ENCODE data around the gene STK35.

DNA sequence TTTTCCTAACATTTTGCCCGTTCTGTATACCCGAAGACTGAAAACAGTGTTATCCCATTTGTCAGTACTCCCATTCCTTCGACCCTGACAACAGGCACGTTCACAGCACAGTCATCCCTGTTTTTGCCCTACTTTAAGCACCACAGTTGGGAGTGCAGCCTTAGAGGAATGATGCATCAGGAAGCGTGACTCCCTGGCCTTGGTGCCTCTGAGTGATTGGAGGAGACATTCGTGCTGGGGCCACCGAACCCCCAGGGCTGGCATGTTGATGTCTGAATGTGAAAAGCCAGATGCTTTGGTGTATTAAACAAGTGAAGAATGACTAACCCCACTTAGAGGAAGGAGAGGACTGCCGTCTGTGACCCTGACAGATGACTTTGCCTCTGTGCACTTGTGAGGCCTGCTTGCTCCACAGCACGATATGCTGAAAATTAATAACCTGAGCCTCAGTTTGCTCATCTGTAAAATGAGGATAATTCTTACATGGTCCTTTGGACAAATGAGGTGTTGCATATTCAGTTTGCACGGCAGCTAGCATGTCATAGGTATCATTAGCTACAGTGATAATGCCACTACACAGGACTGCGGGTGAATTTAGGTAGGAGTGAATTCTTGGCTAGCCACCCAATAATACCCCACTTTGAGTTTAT, 36.0 kb downstream of the STK35 start:
- TF ChIP-seq, protein P1, sequence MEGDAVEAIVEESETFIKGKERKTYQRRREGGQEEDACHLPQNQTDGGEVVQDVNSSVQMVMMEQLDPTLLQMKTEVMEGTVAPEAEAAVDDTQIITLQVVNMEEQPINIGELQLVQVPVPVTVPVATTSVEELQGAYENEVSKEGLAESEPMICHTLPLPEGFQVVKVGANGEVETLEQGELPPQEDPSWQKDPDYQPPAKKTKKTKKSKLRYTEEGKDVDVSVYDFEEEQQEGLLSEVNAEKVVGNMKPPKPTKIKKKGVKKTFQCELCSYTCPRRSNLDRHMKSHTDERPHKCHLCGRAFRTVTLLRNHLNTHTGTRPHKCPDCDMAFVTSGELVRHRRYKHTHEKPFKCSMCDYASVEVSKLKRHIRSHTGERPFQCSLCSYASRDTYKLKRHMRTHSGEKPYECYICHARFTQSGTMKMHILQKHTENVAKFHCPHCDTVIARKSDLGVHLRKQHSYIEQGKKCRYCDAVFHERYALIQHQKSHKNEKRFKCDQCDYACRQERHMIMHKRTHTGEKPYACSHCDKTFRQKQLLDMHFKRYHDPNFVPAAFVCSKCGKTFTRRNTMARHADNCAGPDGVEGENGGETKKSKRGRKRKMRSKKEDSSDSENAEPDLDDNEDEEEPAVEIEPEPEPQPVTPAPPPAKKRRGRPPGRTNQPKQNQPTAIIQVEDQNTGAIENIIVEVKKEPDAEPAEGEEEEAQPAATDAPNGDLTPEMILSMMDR (IDR thresholded peaks at IDR 0.05), result no peak
- TF ChIP-seq POLR2A (IDR thresholded peaks at IDR 0.05), result no peak

Measured in Peyer's patch (tissue), 4 donors.